ENCODE measurements around the gene PTPRT.

The PTPRT gene

GRCh38 chr20:42150230-42150629 is 1039.5 kb downstream of the PTPRT start:
- H3K27ac ChIP-seq (ENCODE audit: low read depth, low read length), result no peak overlapping the region
- H3K9ac ChIP-seq (ENCODE audit: low read depth in 1 of 2, low read length in 2 of 2), result no peak overlapping the region
- H3K9me3 ChIP-seq (ENCODE audit: control insufficient read depth in 1 of 2, low read length in 2 of 2), result no peaks in the 10 kb centered on the region
- H3K36me3 ChIP-seq (ENCODE audit: control insufficient read depth in 1 of 2, insufficient read depth in 2 of 2, low read length in 2 of 2), result no peaks in the 10 kb centered on the region
- no peak overlapping the region for H3K4me3 ChIP-seq (ENCODE audit: low read depth in 1 of 2, low read length in 2 of 2)
- H3K27me3 ChIP-seq (ENCODE audit: control insufficient read depth in 1 of 2, insufficient read depth in 2 of 2, low read length in 2 of 2), result no peaks in the 10 kb centered on the region
- no peaks in the 10 kb centered on the region for H3K4me1 ChIP-seq (ENCODE audit: control insufficient read depth in 1 of 2, insufficient read depth in 2 of 2, low read length in 2 of 2)

- Histone ChIP-seq H3K27ac (ENCODE audit: low read depth, low read length) (no peak overlapping the region), H3K4me1 (ENCODE audit: control insufficient read depth in 1 of 2, insufficient read depth in 2 of 2, low read length in 2 of 2) (no peaks in the 10 kb centered on the region), H3K27me3 (ENCODE audit: control insufficient read depth in 1 of 2, insufficient read depth in 2 of 2, low read length in 2 of 2) (no peaks in the 10 kb centered on the region)
These were observed 1051.0 kb downstream of the PTPRT start for GRCh38 chr20:42138729-42139128.

DNA sequence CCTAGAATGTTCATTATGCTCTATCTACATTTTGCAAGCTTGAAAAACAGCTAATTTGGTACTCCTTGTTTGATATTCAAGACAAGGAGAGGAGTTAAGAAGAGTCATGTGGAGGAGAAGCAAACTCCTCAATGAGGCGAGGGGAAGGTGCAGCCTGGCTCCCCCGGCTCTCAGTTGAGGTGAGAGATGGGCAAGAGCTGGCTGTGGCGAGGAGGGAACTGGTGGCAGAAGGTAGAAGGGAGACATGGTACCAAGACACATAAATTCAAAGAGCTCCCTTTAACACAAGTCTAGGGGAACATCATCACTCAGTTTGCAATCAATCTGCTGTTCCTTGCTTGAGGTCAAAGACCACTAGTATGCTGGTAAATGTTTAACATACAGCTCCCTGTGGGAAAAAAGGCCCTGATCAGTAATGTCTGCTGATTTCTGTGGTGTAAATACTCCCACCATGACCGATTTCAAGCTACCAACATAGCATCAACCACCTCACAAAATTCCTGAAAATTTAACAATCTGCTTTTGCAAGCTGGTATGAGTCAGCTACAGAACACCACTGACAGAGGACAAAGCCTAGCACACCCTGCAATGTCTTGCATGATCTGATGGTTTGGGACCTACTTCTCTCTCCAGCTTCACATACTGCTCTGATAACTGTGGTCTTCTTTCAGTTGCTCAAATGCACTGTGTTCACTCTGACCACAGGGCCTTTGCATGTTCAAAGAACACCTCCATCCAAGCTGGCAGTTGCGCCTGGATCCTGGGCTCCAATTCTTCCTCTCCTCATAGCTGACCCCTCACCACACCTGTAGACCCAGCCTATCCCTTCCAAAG is 1055.2 kb downstream of the PTPRT start:
- no peak overlapping the region for H3K9ac ChIP-seq (ENCODE audit: low read depth in 1 of 2, low read length in 2 of 2)
- no peaks in the 10 kb centered on the region for H3K9me3 ChIP-seq (ENCODE audit: control insufficient read depth in 1 of 2, low read length in 2 of 2)
- H3K36me3 ChIP-seq (ENCODE audit: control insufficient read depth in 1 of 2, insufficient read depth in 2 of 2, low read length in 2 of 2), result no peaks in the 10 kb centered on the region
- H3K4me1 ChIP-seq (ENCODE audit: control insufficient read depth in 1 of 2, insufficient read depth in 2 of 2, low read length in 2 of 2), result no peaks in the 10 kb centered on the region
- no peak overlapping the region for H3K4me3 ChIP-seq (ENCODE audit: low read depth in 1 of 2, low read length in 2 of 2)
- H3K27me3 ChIP-seq (ENCODE audit: control insufficient read depth in 1 of 2, insufficient read depth in 2 of 2, low read length in 2 of 2), result no peaks in the 10 kb centered on the region
- no peak overlapping the region for H3K27ac ChIP-seq (ENCODE audit: low read depth, low read length)

More at GRCh38 chr20:42138729-42139128, 1051.0 kb downstream of the PTPRT start:
- Histone ChIP-seq H3K36me3 (ENCODE audit: control insufficient read depth in 1 of 2, insufficient read depth in 2 of 2, low read length in 2 of 2) (no peaks in the 10 kb centered on the region), H3K9ac (ENCODE audit: low read depth in 1 of 2, low read length in 2 of 2) (no peak overlapping the region), H3K4me3 (ENCODE audit: low read depth in 1 of 2, low read length in 2 of 2) (no peak overlapping the region), H3K9me3 (ENCODE audit: control insufficient read depth in 1 of 2, low read length in 2 of 2) (no peaks in the 10 kb centered on the region)

DNA sequence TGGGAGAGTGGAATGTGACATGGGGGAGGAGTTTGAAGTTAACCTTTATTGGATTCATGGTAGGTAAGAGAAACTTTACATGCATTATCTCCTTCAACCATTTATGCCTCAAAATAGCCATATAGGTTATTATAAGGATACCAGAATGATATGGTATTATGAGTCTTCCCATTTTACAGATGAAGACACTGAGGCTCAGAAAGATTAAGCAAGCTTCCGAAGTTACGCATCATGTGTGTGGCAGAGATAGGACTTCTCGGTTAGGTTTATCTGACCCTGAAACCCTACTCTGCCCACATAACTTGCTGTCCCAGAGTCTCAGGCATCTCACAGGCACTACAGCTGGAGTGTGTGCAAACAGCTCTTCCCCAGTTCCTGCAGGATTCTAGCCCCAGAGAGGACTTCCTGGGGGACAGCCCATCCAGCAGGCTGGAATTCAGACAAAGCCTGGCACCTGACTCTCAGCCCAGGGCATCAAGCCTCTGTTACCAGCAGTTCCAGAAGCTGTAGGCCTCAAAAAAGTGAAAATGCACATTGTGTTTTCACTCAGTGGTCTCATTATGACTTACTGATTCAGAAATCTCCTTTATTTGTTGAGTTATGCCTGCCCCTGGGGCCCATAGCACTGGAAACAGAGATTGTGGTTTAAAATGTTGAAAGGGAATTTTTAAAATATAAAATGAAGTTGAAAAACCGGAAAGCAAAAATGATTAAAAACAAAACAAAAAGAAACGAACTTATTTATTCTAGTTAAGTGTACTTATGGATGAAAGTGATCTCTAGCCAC is 1058.7 kb downstream of the PTPRT start:
- Histone ChIP-seq H3K27ac (ENCODE audit: low read depth, low read length) (no peak overlapping the region), H3K9ac (ENCODE audit: low read depth in 1 of 2, low read length in 2 of 2) (no peak overlapping the region), H3K9me3 (ENCODE audit: control insufficient read depth in 1 of 2, low read length in 2 of 2) (no peaks in the 10 kb centered on the region), H3K27me3 (ENCODE audit: control insufficient read depth in 1 of 2, insufficient read depth in 2 of 2, low read length in 2 of 2) (no peaks in the 10 kb centered on the region), H3K4me1 (ENCODE audit: control insufficient read depth in 1 of 2, insufficient read depth in 2 of 2, low read length in 2 of 2) (no peaks in the 10 kb centered on the region), H3K4me3 (ENCODE audit: low read depth in 1 of 2, low read length in 2 of 2) (no peak overlapping the region), H3K36me3 (ENCODE audit: control insufficient read depth in 1 of 2, insufficient read depth in 2 of 2, low read length in 2 of 2) (no peaks in the 10 kb centered on the region)

GRCh38 chr20:42125426-42125825 is 1064.3 kb downstream of the PTPRT start:
- H3K4me3 ChIP-seq (ENCODE audit: low read depth in 1 of 2, low read length in 2 of 2), result no peak overlapping the region
- no peak overlapping the region for H3K9ac ChIP-seq (ENCODE audit: low read depth in 1 of 2, low read length in 2 of 2)
- no peaks in the 10 kb centered on the region for H3K9me3 ChIP-seq (ENCODE audit: control insufficient read depth in 1 of 2, low read length in 2 of 2)
- H3K27me3 ChIP-seq (ENCODE audit: control insufficient read depth in 1 of 2, insufficient read depth in 2 of 2, low read length in 2 of 2), result no peaks in the 10 kb centered on the region
- H3K4me1 ChIP-seq (ENCODE audit: control insufficient read depth in 1 of 2, insufficient read depth in 2 of 2, low read length in 2 of 2), result no peaks in the 10 kb centered on the region
- H3K36me3 ChIP-seq (ENCODE audit: control insufficient read depth in 1 of 2, insufficient read depth in 2 of 2, low read length in 2 of 2), result no peaks in the 10 kb centered on the region
- no peak overlapping the region for H3K27ac ChIP-seq (ENCODE audit: low read depth, low read length)

DNA sequence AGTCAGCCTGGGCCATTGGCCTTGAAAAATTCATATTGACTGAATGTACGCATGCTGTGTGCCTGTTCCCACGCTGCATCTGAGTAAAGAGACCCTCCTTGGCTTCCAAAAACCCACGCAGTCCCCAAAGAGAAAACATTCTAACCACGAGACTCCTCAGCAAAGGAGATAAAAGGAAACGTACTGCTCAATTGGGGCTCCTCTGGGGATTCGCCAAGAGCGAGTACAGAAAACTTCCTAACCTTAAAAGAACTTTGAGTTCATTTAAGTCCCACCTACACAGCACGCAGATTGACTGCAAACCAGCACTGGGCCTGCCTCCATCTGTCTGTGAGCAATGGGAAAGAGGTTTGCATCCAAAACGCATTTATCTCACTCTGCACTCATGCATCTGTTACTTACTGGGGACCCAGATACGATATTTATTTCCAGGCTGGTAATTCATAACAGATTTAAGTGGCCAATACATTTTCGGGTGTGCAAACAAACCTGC is 1065.7 kb downstream of the PTPRT start:
- no peak overlapping the region for H3K9ac ChIP-seq (ENCODE audit: low read depth in 1 of 2, low read length in 2 of 2)
- H3K27me3 ChIP-seq (ENCODE audit: control insufficient read depth in 1 of 2, insufficient read depth in 2 of 2, low read length in 2 of 2), result no peaks in the 10 kb centered on the region
- H3K9me3 ChIP-seq (ENCODE audit: control insufficient read depth in 1 of 2, low read length in 2 of 2), result no peaks in the 10 kb centered on the region
- H3K27ac ChIP-seq (ENCODE audit: low read depth, low read length), result no peak overlapping the region
- H3K4me3 ChIP-seq (ENCODE audit: low read depth in 1 of 2, low read length in 2 of 2), result no peak overlapping the region
- no peaks in the 10 kb centered on the region for H3K4me1 ChIP-seq (ENCODE audit: control insufficient read depth in 1 of 2, insufficient read depth in 2 of 2, low read length in 2 of 2)
- H3K36me3 ChIP-seq (ENCODE audit: control insufficient read depth in 1 of 2, insufficient read depth in 2 of 2, low read length in 2 of 2), result no peaks in the 10 kb centered on the region

- Histone ChIP-seq H3K4me1 (ENCODE audit: control insufficient read depth in 1 of 2, insufficient read depth in 2 of 2, low read length in 2 of 2) (no peaks in the 10 kb centered on the region), H3K27ac (ENCODE audit: low read depth, low read length) (no peak overlapping the region), H3K36me3 (ENCODE audit: control insufficient read depth in 1 of 2, insufficient read depth in 2 of 2, low read length in 2 of 2) (no peaks in the 10 kb centered on the region), H3K9ac (ENCODE audit: low read depth in 1 of 2, low read length in 2 of 2) (no peak overlapping the region), H3K9me3 (ENCODE audit: control insufficient read depth in 1 of 2, low read length in 2 of 2) (no peaks in the 10 kb centered on the region), H3K4me3 (ENCODE audit: low read depth in 1 of 2, low read length in 2 of 2) (no peak overlapping the region), H3K27me3 (ENCODE audit: control insufficient read depth in 1 of 2, insufficient read depth in 2 of 2, low read length in 2 of 2) (no peaks in the 10 kb centered on the region)
These were observed 1071.1 kb downstream of the PTPRT start for GRCh38 chr20:42118409-42119125.

DNA sequence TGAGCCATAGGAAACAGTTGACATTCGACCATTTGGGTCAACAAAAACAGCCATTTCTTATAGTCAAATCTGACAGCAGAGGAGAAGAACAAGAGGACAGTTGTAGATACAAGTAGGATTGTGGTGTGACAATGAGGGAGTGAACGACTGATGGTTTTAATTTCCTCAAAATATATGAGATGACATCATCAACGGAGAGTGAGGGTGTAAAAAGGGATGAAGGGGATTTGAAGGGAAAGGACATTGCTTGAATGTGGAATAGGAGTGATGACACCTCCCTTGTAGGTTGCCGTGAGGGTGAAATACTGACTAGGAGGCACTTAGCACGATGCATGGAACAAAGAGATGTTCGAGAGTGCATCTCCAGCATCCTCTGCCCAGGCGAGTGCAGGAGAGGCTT is 1071.7 kb downstream of the PTPRT start:
- no peaks in the 10 kb centered on the region for H3K9me3 ChIP-seq (ENCODE audit: control insufficient read depth in 1 of 2, low read length in 2 of 2)
- H3K36me3 ChIP-seq (ENCODE audit: control insufficient read depth in 1 of 2, insufficient read depth in 2 of 2, low read length in 2 of 2), result no peaks in the 10 kb centered on the region
- H3K27me3 ChIP-seq (ENCODE audit: control insufficient read depth in 1 of 2, insufficient read depth in 2 of 2, low read length in 2 of 2), result no peaks in the 10 kb centered on the region
- H3K4me3 ChIP-seq (ENCODE audit: low read depth in 1 of 2, low read length in 2 of 2), result no peak overlapping the region
- no peak overlapping the region for H3K9ac ChIP-seq (ENCODE audit: low read depth in 1 of 2, low read length in 2 of 2)
- H3K27ac ChIP-seq (ENCODE audit: low read depth, low read length), result no peak overlapping the region
- no peaks in the 10 kb centered on the region for H3K4me1 ChIP-seq (ENCODE audit: control insufficient read depth in 1 of 2, insufficient read depth in 2 of 2, low read length in 2 of 2)

DNA sequence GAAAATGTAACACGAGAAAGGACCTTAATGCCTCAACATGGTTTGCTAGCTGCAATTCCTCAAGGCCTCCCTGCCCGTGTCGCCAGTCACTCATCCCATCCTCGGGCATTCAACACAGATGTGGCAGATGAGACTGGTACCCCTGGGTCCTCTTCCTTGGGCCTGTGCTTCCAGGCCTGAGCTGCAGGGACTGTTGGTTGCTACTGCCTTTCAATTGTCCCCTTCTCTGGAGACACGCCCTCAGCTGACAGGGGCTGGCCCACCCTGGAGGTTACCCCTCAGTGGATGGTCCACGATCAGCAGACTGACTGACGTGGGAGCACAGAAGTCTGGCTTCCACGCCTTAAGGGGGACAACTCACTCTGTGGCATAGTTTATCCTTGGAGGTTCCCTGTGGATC is 1076.5 kb downstream of the PTPRT start:
- H3K9me3 ChIP-seq (ENCODE audit: control insufficient read depth in 1 of 2, low read length in 2 of 2), result no peaks in the 10 kb centered on the region
- H3K36me3 ChIP-seq (ENCODE audit: control insufficient read depth in 1 of 2, insufficient read depth in 2 of 2, low read length in 2 of 2), result no peaks in the 10 kb centered on the region
- H3K4me3 ChIP-seq (ENCODE audit: low read depth in 1 of 2, low read length in 2 of 2), result no peak overlapping the region
- no peak overlapping the region for H3K9ac ChIP-seq (ENCODE audit: low read depth in 1 of 2, low read length in 2 of 2)
- H3K4me1 ChIP-seq (ENCODE audit: control insufficient read depth in 1 of 2, insufficient read depth in 2 of 2, low read length in 2 of 2), result no peaks in the 10 kb centered on the region
- no peaks in the 10 kb centered on the region for H3K27me3 ChIP-seq (ENCODE audit: control insufficient read depth in 1 of 2, insufficient read depth in 2 of 2, low read length in 2 of 2)
- H3K27ac ChIP-seq (ENCODE audit: low read depth, low read length), result no peak overlapping the region

DNA sequence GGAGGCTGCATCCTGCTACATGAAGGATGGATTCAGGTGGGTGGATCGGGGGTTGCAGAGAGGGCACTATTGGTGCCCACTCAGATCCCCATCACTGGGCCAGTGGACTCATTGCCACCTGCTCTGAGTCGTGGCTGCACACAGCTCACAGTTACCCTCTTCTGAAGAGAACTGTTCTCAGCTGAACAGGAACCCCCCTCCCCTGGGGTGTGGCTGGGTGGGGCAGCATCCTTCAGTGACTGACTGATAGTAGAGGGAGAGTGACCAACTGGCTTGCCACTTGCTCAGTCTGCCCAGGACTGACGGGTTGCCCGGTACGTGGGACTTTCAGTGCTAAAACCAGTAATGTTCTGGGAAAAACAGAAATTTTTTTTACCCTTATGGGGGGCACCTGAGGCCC is 1077.5 kb downstream of the PTPRT start:
- Histone ChIP-seq H3K27me3 (ENCODE audit: control insufficient read depth in 1 of 2, insufficient read depth in 2 of 2, low read length in 2 of 2) (peaks cover 0 to 3% of the 10 kb centered on the region in 2 donors), H3K9ac (ENCODE audit: low read depth in 1 of 2, low read length in 2 of 2) (no peak overlapping the region), H3K27ac (ENCODE audit: low read depth, low read length) (no peak overlapping the region), H3K36me3 (ENCODE audit: control insufficient read depth in 1 of 2, insufficient read depth in 2 of 2, low read length in 2 of 2) (no peaks in the 10 kb centered on the region), H3K4me1 (ENCODE audit: control insufficient read depth in 1 of 2, insufficient read depth in 2 of 2, low read length in 2 of 2) (no peaks in the 10 kb centered on the region), H3K9me3 (ENCODE audit: control insufficient read depth in 1 of 2, low read length in 2 of 2) (no peaks in the 10 kb centered on the region), H3K4me3 (ENCODE audit: low read depth in 1 of 2, low read length in 2 of 2) (no peak overlapping the region)

Data from duodenal mucosa (tissue), 2 donors.